Transverse colon (tissue), 4 donors: ENCODE data around the gene ZNF430.

Source experiments
- EP300 ChIP-seq: sonication (generic); formaldehyde crosslinking; IDR thresholded peaks from one replicate; pipeline ENCODE4 v1.6.1; 2017; ENCODE audit warnings: antibody characterized with exemption, low read depth
- POLR2A ChIP-seq: fragments of 450-650 bp; IDR thresholded peaks from one replicate; pipeline ENCODE4 v1.6.1; 2016; ENCODE audit warnings: antibody characterized with exemption, mild to moderate bottlenecking, moderate library complexity
- POLR2AphosphoS5 ChIP-seq, 3 donors: sonication (generic); formaldehyde crosslinking; IDR thresholded peaks; one replicate each; pipeline ENCODE4 v1.6.1; 2016; ENCODE audit warnings: antibody characterized with exemption in 3 of 3
- TF ChIP-seq, protein P1 (sequence below), 5 experiments: fragments of 200-600 bp in 3 of 5; fragments of 450-650 bp in 2 of 5; sonication (generic) in 3 of 5; IDR thresholded peaks; 1 replicate in 2 of 5; 2 replicates in 3 of 5; pipeline ENCODE4 v1.5.1; 2016 to 2017; ENCODE audit warnings: antibody characterized with exemption in 5 of 5, inconsistent platforms in 3 of 5, mild to moderate bottlenecking in 2 of 5, moderate library complexity in 1 of 5

DNA sequence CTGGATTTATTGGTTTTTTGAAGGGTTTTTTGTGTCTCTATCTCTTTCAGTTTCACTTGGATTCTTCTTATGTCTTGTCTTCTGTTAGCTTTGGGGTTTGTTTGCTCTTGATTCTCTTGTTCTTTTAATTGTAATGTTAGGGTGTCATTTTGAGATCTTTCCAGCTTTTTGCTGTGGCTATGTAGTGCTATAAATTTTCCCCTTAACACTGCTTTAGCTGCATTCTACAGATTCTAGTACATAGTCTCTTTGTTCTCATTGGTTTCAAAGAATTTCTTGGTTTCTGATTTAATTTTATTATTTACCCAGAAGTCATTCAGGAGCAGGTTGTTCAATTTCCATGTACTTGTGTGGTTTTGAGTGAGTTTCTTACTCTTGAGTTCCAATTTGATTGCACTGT is 24.6 kb downstream of the ZNF430 start:
- no peak for TF ChIP-seq POLR2AphosphoS5 (IDR thresholded peaks at IDR 0.05)
- TF ChIP-seq, protein P1, sequence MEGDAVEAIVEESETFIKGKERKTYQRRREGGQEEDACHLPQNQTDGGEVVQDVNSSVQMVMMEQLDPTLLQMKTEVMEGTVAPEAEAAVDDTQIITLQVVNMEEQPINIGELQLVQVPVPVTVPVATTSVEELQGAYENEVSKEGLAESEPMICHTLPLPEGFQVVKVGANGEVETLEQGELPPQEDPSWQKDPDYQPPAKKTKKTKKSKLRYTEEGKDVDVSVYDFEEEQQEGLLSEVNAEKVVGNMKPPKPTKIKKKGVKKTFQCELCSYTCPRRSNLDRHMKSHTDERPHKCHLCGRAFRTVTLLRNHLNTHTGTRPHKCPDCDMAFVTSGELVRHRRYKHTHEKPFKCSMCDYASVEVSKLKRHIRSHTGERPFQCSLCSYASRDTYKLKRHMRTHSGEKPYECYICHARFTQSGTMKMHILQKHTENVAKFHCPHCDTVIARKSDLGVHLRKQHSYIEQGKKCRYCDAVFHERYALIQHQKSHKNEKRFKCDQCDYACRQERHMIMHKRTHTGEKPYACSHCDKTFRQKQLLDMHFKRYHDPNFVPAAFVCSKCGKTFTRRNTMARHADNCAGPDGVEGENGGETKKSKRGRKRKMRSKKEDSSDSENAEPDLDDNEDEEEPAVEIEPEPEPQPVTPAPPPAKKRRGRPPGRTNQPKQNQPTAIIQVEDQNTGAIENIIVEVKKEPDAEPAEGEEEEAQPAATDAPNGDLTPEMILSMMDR (IDR thresholded peaks at IDR 0.05): no peak
- no peak for TF ChIP-seq POLR2A
- no peak for TF ChIP-seq EP300
